Skeletal muscle satellite cell (primary cell): Measurements from ENCODE around the gene OIP5.
"Not testable (repeated sequence)": the region's sequence is repeated elsewhere in the genome, so short reads cannot be mapped to it uniquely, and the experiment has no call there.

ENCODE experiments used
- H3K27me3 ChIP-seq: 2 replicates; pipeline ENCODE4 v1.7.0; 2013; ENCODE audit warnings: low read length; ENCODE audit not compliant: control insufficient read depth, insufficient read depth
- H3K36me3 ChIP-seq: 2 replicates; pipeline ENCODE4 v1.7.0; 2013; ENCODE audit warnings: mild to moderate bottlenecking, control low read depth, low read length; ENCODE audit not compliant: insufficient read depth
- H3K4me1 ChIP-seq: 2 replicates; pipeline ENCODE4 v1.7.0; 2013; ENCODE audit warnings: low read length; ENCODE audit not compliant: control insufficient read depth, insufficient read depth
- H3K4me2 ChIP-seq: 2 replicates; pipeline ENCODE4 v1.7.0; 2013; ENCODE audit warnings: mild to moderate bottlenecking, low read length
- H3K4me3 ChIP-seq: 2 replicates; pipeline ENCODE4 v1.7.0; 2013; ENCODE audit warnings: low read length
- H3K9ac ChIP-seq: 2 replicates; pipeline ENCODE4 v1.7.0; 2013; ENCODE audit warnings: mild to moderate bottlenecking, low read depth, low read length, moderate library complexity
- H3K9me3 ChIP-seq: replicated peaks from 2 replicates; pipeline ENCODE4 v1.7.0; 2013; ENCODE audit warnings: mild to moderate bottlenecking, control low read depth, low read length

Gene OIP5

GRCh38 chr15:41279535-41280283 is 52.7 kb downstream of the OIP5 start:
- no peaks in the 10 kb centered on the region for H3K9me3 ChIP-seq
- H3K4me2 ChIP-seq, result no peak overlapping the region
- H3K4me1 ChIP-seq, result peaks cover 19% of the 10 kb centered on the region
- no peaks in the 10 kb centered on the region for H3K27me3 ChIP-seq
- H3K9ac ChIP-seq, result no peak overlapping the region
- no peak overlapping the region for H3K4me3 ChIP-seq
- H3K36me3 ChIP-seq, result peaks cover 21% of the 10 kb centered on the region

DNA sequence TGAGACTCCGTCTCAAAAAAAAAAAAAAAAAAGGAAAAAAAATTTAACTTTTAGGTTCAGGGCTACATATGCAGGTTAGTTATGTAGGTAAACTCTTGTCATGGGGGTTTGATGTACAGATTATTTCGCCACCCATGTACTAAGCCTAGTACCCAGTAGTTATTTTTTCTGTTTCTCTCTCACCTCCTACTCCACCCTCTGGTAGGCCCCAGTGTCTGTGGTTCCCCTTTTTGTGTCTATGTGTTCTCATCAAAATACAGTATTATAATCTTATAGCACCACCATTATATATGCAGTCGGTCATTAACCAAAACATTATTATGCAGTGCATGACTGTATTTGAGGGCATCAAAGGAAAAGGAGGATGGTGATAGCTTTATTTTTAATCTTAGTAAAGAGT is 54.1 kb downstream of the OIP5 start:
- Histone ChIP-seq H3K4me3 (no peak overlapping the region), H3K9ac (no peak overlapping the region), H3K36me3 (peaks cover 21% of the 10 kb centered on the region)

GRCh38 chr15:41276831-41277230 is 55.6 kb downstream of the OIP5 start:
- Histone ChIP-seq H3K4me3 (no peak overlapping the region), H3K4me2 (no peak overlapping the region), H3K9me3 (no peaks in the 10 kb centered on the region), H3K9ac (no peak overlapping the region), H3K36me3 (peaks cover 21% of the 10 kb centered on the region), H3K4me1 (peaks cover 10% of the 10 kb centered on the region), H3K27me3 (no peaks in the 10 kb centered on the region)

More for the DNA sequence above, 54.1 kb downstream of the OIP5 start:
- Histone ChIP-seq H3K4me2 (no peak overlapping the region), H3K4me1 (peaks cover 17% of the 10 kb centered on the region), H3K27me3 (no peaks in the 10 kb centered on the region), H3K9me3 (no peaks in the 10 kb centered on the region)

- Histone ChIP-seq H3K4me3 (no peak overlapping the region), H3K9ac (no peak overlapping the region), H3K4me1 (no peaks in the 10 kb centered on the region), H3K4me2 (no peak overlapping the region), H3K27me3 (no peaks in the 10 kb centered on the region), H3K36me3 (peaks cover 18% of the 10 kb centered on the region), H3K9me3 (no peaks in the 10 kb centered on the region)
These were observed 62.5 kb downstream of the OIP5 start for GRCh38 chr15:41269887-41270286.

DNA sequence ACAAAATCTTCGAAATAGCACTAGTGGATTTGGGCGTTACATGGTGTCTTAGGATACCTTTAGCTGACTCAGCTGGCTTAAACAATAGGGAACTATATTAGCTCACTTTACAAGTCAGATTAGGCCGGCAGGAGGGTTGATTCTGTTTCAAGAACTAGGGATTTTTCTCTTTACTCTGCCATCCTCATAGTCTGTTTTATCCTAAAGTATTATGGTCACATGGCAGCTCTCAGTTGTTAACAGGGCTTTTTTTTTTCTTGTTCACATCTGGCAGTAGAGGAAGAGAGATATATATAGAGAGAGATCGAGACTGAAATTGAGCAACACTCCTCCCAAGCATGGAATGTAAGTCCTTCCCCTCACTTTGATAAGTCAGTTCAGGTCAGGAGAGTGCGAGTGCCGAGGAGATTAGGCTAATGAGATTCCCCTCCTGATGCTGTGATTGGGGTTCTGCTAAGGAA is 68.5 kb downstream of the OIP5 start:
- Histone ChIP-seq H3K9me3 (no peaks in the 10 kb centered on the region), H3K36me3 (peaks cover 29% of the 10 kb centered on the region), H3K4me2 (no peak overlapping the region), H3K9ac (no peak overlapping the region), H3K4me1 (no peaks in the 10 kb centered on the region), H3K4me3 (no peak overlapping the region), H3K27me3 (no peaks in the 10 kb centered on the region)

DNA sequence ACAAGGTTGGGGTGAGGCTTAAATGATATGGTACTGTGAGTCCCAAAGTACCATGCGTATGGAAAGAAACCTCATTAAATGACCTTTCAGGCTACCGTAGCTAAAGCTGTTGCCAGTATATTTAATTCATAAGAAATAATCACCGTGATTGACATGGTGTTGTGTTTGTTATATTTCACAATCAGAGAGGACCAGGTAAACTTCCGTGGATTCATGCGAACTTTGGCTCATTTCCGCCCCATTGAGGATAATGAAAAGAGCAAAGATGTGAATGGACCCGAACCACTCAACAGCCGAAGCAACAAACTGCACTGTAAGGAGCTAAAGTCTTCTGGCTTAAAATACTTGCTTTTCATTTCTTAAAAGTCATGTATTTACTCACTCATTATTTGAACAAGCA is 69.8 kb downstream of the OIP5 start:
- no peaks in the 10 kb centered on the region for H3K27me3 ChIP-seq
- peaks cover 35% of the 10 kb centered on the region for H3K36me3 ChIP-seq

GRCh38 chr15:41260924-41261323 is 71.5 kb downstream of the OIP5 start:
- H3K27me3 ChIP-seq, H3K4me1 ChIP-seq, H3K9me3 ChIP-seq, H3K4me2 ChIP-seq, H3K4me3 ChIP-seq, H3K9ac ChIP-seq: not testable (repeated sequence)
- H3K36me3 ChIP-seq, result peaks cover 30% of the 10 kb centered on the region

More for the DNA sequence above, 69.8 kb downstream of the OIP5 start:
- Histone ChIP-seq H3K9ac (no peak overlapping the region), H3K4me1 (no peaks in the 10 kb centered on the region), H3K4me2 (no peak overlapping the region), H3K4me3 (no peak overlapping the region), H3K9me3 (no peaks in the 10 kb centered on the region)

DNA sequence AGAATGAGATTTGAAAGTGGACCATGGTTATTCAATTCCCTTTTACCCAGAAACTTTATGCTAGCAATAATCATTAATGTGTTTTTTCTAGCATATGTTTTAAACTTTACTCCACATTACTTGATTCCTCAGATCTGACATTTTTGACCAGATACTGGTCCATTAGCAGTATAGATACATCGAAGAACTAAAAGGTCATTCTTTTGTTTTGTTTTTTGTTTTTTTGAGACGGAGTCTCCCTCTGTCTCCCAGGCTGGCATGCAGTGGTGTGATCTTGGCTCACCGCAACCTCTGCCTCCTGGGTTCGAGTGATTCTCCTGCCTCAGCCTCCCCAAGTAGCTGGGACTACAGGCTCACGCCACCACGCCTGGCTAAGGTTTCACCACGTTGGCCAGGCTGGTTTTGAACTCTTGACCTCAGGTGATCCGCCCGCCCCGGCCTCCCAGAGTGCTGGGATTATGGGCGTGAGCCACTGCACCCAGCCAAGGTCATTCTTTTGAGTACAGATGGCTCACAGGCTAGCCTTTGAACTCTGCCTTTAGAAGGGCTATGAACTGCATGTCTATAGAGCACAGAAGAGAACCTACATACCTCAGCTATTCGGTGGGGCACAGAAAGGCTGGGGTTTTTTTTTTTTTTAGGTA is 72.7 kb downstream of the OIP5 start:
- Histone ChIP-seq H3K4me3 (no peak overlapping the region), H3K9me3 (no peaks in the 10 kb centered on the region), H3K27me3 (no peaks in the 10 kb centered on the region), H3K9ac (no peak overlapping the region), H3K36me3 (peaks cover 23% of the 10 kb centered on the region), H3K4me2 (no peak overlapping the region), H3K4me1 (no peaks in the 10 kb centered on the region)
